GM18508 (cell line): Measurements from ENCODE around the gene ABHD2.
"Not testable (repeated sequence)": the region's sequence is repeated elsewhere in the genome, so short reads cannot be mapped to it uniquely, and the experiment has no call there.

Source experiments
- ATAC-seq: cut with Tn5 transposase; IDR thresholded peaks from one replicate; pipeline ENCODE4 v1.9.1; 2021; ENCODE audit warnings: moderate number of reproducible peaks; ENCODE audit not compliant: insufficient read depth, unreplicated experiment

The ABHD2 gene

DNA sequence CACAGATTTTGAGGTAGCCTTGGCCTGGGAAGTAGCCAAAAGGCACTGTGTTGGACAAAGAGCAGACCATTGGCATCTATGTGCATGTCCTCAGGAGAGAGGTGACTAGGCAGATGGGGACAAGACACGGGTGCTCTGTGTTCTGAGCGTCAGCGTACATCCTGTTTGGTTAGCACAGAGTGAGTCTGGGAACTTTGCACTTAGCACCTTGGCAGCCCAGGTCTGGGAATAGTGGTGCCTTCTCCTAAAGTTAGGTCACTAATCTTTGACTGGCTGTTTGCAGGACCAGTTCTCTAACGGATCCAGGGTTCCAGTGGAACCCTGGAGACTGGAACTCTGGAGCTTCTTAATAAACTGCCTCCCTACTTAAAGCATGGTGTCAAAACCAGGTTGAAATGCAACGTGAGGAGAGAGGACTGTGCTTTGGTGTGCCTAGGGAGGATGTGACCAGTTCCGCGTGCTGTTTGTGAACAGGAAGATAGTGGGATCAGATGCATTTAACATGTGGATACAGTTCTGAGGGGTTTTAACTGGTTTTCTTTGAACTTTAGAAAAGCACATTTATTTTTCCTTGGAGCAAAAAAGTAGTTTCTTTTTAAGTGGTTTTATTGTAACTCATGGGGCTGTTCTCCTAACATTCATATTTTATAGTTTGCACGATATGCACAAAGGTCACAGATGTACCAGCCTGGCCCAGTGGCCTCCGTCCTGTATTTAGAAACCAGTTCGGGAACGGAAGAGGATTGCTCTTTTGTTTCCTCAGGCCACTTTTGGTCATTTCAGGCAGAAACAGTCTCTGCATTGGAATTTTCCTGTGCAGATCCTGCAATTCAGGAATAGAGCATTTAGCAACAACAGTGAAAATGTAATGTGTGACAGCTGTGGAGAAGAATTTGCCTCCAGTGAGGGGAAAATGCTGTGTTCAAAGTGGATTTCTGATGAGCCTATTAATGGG is 48.8 kb downstream of the ABHD2 start:
- no peak for ATAC-seq

- ATAC-seq: no peak
Observed at GRCh38 chr15:89137926-89138325, 49.7 kb downstream of the ABHD2 start.

- no peak for ATAC-seq
Observed at GRCh38 chr15:89138999-89139612, 50.9 kb downstream of the ABHD2 start.

GRCh38 chr15:89139613-89140499 is 51.6 kb downstream of the ABHD2 start:
- no peak for ATAC-seq

DNA sequence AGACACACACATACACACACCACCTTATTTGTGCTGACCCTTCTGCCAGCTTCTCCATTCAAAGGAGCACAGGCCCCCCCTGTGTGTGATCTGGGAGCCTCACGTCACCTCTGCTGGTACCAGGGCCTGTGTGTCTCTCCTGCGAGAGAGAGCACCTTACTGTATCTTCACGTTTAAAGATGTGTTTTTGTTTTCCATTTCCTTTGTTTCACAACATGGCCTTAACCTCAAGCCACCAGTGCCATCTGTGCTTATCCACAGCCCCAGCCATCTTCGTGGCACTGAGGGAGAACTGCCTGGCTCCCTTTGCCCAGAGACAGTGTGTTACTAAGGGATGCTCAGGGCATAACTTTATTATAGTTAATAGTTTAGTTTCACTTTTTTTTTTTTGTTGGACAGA is 52.3 kb downstream of the ABHD2 start:
- no peak for ATAC-seq

GRCh38 chr15:89141159-89141558 is 52.9 kb downstream of the ABHD2 start:
- ATAC-seq: not testable (repeated sequence)

GRCh38 chr15:89141885-89142284 is 53.6 kb downstream of the ABHD2 start:
- ATAC-seq: no peak

DNA sequence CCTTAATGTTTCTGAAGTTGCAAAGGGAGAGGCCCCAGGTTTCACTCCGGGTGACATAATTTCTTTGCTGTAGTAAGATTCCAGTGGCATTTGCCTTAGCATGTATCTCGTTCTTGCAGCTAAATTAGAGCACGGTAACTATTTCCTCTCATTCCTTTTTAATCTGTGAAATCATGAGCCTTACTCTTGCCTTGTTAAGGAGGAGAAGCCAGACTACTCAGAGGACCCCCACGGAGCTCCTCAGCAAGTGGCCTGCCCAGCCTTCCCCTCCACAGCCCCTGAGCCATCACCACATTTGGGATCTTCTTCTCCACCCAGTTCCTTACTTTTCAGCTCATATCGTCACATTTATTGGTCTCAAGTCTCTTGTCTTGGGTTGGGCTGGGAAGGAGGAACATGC is 54.2 kb downstream of the ABHD2 start:
- ATAC-seq: no peak

- no peak for ATAC-seq
Observed at GRCh38 chr15:89143503-89144162, 55.4 kb downstream of the ABHD2 start.

DNA sequence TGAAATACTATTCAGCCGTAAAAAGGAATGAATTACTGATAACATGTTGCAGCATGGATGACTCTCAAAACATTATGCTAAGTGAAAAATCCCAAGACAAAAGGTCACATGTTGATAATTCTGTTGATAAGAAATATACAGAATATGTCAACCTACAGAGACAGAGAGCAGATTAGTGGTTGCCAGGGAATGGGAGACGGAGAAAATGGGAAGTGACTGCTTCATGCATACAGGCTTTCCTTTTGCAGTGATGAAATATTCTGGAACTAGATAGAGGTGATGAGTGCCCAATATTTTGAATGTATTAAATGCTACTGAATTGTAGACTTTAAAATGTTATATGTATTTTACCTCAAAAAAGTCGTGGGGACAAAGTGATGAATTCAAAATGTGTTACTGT is 56.2 kb downstream of the ABHD2 start:
- ATAC-seq: no peak

GRCh38 chr15:89146366-89146765 is 58.1 kb downstream of the ABHD2 start:
- no peak for ATAC-seq

- no peak for ATAC-seq
Observed at GRCh38 chr15:89148126-89148525, 59.9 kb downstream of the ABHD2 start.

DNA sequence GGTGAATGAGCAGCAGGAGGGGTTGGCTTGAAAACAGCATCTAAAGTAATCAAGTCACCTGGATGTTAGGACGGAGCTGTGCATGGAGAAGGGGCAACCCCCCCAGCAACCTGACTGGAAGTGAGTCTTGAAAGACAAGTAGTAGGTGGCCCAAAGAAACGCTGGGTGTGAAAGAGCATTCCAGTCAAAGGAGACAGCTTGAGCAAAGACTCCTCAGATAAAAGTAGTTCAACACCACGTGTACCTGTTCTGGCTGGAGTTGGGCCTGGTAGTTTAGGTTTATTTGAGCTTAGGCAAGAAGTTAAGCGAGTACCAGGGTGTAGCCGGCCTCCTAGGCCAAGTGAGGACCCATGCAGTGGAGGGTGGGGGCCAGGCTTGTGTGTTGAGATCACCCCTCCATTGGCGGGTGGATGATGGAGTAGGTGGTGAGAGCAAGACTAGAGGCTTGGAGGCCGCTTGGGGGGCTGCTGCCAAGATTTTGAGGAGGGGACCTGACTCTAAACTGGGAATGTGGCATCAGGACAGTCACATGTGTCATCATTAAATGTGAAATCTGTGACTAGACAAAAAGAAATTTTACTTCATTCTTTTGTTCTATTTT is 61.3 kb downstream of the ABHD2 start:
- ATAC-seq: no peak

- ATAC-seq: no peak
Observed at GRCh38 chr15:89150287-89150686, 62.0 kb downstream of the ABHD2 start.

DNA sequence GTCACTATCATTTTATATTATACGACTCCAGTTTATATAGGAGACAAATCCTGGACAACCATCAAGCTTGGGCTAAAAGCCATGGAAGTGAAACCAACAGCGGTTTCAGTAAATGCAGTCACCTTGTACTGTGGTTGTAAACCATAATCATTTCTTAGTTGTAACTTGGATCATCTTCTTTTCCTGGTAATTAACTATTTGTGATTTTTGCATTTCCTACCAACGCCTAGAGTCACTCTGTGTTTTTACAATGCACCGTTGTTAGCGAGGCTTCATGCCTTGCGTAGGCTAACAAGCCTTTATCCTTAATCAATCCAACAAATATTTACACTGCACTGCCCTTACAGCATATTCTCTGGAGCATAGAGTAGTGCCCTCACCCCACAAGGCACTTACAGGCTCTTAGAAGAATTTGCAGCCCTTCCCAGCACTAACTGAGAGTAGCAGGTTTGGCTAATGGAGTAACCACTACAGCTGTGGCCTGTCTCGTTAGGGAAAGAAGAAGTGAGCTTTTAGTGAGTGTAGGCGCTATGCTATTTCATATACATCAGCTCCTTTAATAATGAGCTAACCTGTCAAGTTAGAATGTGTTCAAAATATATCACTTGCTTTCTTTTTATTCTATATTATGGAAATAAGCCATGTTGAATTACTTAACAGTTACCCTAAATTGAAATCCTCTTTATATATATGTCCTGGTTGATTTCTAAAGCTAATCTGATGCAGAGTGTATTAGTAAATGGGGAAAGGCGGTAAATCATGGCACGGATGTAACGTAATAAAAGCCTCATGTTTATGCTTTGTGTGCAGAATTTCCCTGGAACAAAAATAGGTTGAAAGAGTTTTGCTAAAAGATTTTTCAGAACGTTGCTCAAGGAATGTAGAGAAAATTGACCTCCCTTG is 62.8 kb downstream of the ABHD2 start:
- no peak for ATAC-seq

- no peak for ATAC-seq
Observed at GRCh38 chr15:89155122-89155521, 66.9 kb downstream of the ABHD2 start.

GRCh38 chr15:89155656-89156055 is 67.4 kb downstream of the ABHD2 start:
- ATAC-seq: no peak

DNA sequence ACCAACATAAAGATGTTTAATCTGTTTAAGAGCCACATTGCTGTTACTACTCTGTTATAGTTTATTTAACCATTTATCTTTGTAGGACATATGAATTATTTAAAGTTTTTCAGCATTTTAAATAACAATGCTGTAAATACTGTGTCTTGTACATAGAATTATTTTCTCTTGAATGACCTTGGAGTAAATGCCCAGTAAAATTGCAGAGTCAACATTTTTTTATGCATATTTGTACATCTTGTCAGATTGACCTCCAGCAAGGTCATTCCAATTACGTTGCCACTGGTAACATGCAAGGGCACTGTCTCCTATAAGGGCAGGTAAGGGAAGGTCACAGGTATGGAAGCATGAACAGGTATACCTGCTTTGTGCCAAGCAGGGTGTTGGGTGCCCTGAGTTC is 68.8 kb downstream of the ABHD2 start:
- ATAC-seq: no peak
